ENCODE results near the gene TARS3.

Gene TARS3

GRCh38 chr15:101697488-101697887 is 26.8 kb downstream of the TARS3 start:
- peaks cover 74% of the 10 kb centered on the region for H3K36me3 ChIP-seq (ENCODE audit: insufficient read depth, low read length)
- no peaks in the 10 kb centered on the region for H3K4me1 ChIP-seq (ENCODE audit: insufficient read depth, low read length)
- H3K4me3 ChIP-seq (ENCODE audit: low read depth in 1 of 2, low read length in 2 of 2): no peak overlapping the region
- H3K27ac ChIP-seq (ENCODE audit: low read depth, low read length): no peak overlapping the region
- no peak overlapping the region for H3K9ac ChIP-seq (ENCODE audit: low read length)
- H3K9me3 ChIP-seq (ENCODE audit: low read length): no peaks in the 10 kb centered on the region
- H3K27me3 ChIP-seq (ENCODE audit: control insufficient read depth in 1 of 2, insufficient read depth in 2 of 2, low read length in 2 of 2): no peaks in the 10 kb centered on the region

GRCh38 chr15:101696829-101697228 is 27.4 kb downstream of the TARS3 start:
- H3K27me3 ChIP-seq (ENCODE audit: control insufficient read depth in 1 of 2, insufficient read depth in 2 of 2, low read length in 2 of 2): no peaks in the 10 kb centered on the region
- no peak overlapping the region for H3K4me3 ChIP-seq (ENCODE audit: low read depth in 1 of 2, low read length in 2 of 2)
- H3K4me1 ChIP-seq (ENCODE audit: insufficient read depth, low read length): no peaks in the 10 kb centered on the region
- no peaks in the 10 kb centered on the region for H3K9me3 ChIP-seq (ENCODE audit: low read length)
- H3K36me3 ChIP-seq (ENCODE audit: insufficient read depth, low read length): peaks cover 70% of the 10 kb centered on the region
- no peak overlapping the region for H3K27ac ChIP-seq (ENCODE audit: low read depth, low read length)
- no peak overlapping the region for H3K9ac ChIP-seq (ENCODE audit: low read length)

GRCh38 chr15:101694261-101694660 is 30.0 kb downstream of the TARS3 start:
- Histone ChIP-seq H3K27ac (ENCODE audit: low read depth, low read length) (no peak overlapping the region), H3K4me1 (ENCODE audit: insufficient read depth, low read length) (no peaks in the 10 kb centered on the region), H3K4me3 (ENCODE audit: low read depth in 1 of 2, low read length in 2 of 2) (no peak overlapping the region), H3K9ac (ENCODE audit: low read length) (no peak overlapping the region), H3K36me3 (ENCODE audit: insufficient read depth, low read length) (peaks cover 60% of the 10 kb centered on the region), H3K27me3 (ENCODE audit: control insufficient read depth in 1 of 2, insufficient read depth in 2 of 2, low read length in 2 of 2) (no peaks in the 10 kb centered on the region), H3K9me3 (ENCODE audit: low read length) (no peaks in the 10 kb centered on the region)

- no peaks in the 10 kb centered on the region for H3K4me1 ChIP-seq (ENCODE audit: insufficient read depth, low read length)
- H3K27me3 ChIP-seq (ENCODE audit: control insufficient read depth in 1 of 2, insufficient read depth in 2 of 2, low read length in 2 of 2): no peaks in the 10 kb centered on the region
- H3K36me3 ChIP-seq (ENCODE audit: insufficient read depth, low read length): peaks cover 53% of the 10 kb centered on the region
- H3K4me3 ChIP-seq (ENCODE audit: low read depth in 1 of 2, low read length in 2 of 2): no peak overlapping the region
- no peaks in the 10 kb centered on the region for H3K9me3 ChIP-seq (ENCODE audit: low read length)
- no peak overlapping the region for H3K9ac ChIP-seq (ENCODE audit: low read length)
- no peak overlapping the region for H3K27ac ChIP-seq (ENCODE audit: low read depth, low read length)
Measured at GRCh38 chr15:101692801-101693598, 31.3 kb downstream of the TARS3 start.

- Histone ChIP-seq H3K27me3 (ENCODE audit: control insufficient read depth in 1 of 2, insufficient read depth in 2 of 2, low read length in 2 of 2) (no peaks in the 10 kb centered on the region), H3K4me3 (ENCODE audit: low read depth in 1 of 2, low read length in 2 of 2) (no peak overlapping the region), H3K36me3 (ENCODE audit: insufficient read depth, low read length) (peaks cover 29% of the 10 kb centered on the region), H3K9me3 (ENCODE audit: low read length) (no peaks in the 10 kb centered on the region), H3K4me1 (ENCODE audit: insufficient read depth, low read length) (peaks cover 8% of the 10 kb centered on the region), H3K27ac (ENCODE audit: low read depth, low read length) (no peak overlapping the region), H3K9ac (ENCODE audit: low read length) (no peak overlapping the region)
Measured at GRCh38 chr15:101689901-101690300, 34.4 kb downstream of the TARS3 start.

GRCh38 chr15:101686718-101687117 is 37.6 kb downstream of the TARS3 start:
- peaks cover 8% of the 10 kb centered on the region for H3K4me1 ChIP-seq (ENCODE audit: insufficient read depth, low read length)
- peaks cover 20% of the 10 kb centered on the region for H3K36me3 ChIP-seq (ENCODE audit: insufficient read depth, low read length)
- H3K9me3 ChIP-seq (ENCODE audit: low read length): no peaks in the 10 kb centered on the region
- no peak overlapping the region for H3K27ac ChIP-seq (ENCODE audit: low read depth, low read length)
- no peaks in the 10 kb centered on the region for H3K27me3 ChIP-seq (ENCODE audit: control insufficient read depth in 1 of 2, insufficient read depth in 2 of 2, low read length in 2 of 2)
- H3K4me3 ChIP-seq (ENCODE audit: low read depth in 1 of 2, low read length in 2 of 2): no peak overlapping the region
- no peak overlapping the region for H3K9ac ChIP-seq (ENCODE audit: low read length)

GRCh38 chr15:101684877-101685276 is 39.4 kb downstream of the TARS3 start:
- Histone ChIP-seq H3K9me3 (ENCODE audit: low read length) (no peaks in the 10 kb centered on the region), H3K4me1 (ENCODE audit: insufficient read depth, low read length) (peaks cover 8% of the 10 kb centered on the region), H3K27me3 (ENCODE audit: control insufficient read depth in 1 of 2, insufficient read depth in 2 of 2, low read length in 2 of 2) (no peaks in the 10 kb centered on the region), H3K4me3 (ENCODE audit: low read depth in 1 of 2, low read length in 2 of 2) (no peak overlapping the region), H3K27ac (ENCODE audit: low read depth, low read length) (no peak overlapping the region), H3K9ac (ENCODE audit: low read length) (no peak overlapping the region), H3K36me3 (ENCODE audit: insufficient read depth, low read length) (peaks cover 17% of the 10 kb centered on the region)

- H3K27me3 ChIP-seq (ENCODE audit: control insufficient read depth in 1 of 2, insufficient read depth in 2 of 2, low read length in 2 of 2): no peaks in the 10 kb centered on the region
- H3K27ac ChIP-seq (ENCODE audit: low read depth, low read length): no peak overlapping the region
- H3K4me1 ChIP-seq (ENCODE audit: insufficient read depth, low read length): peaks cover 8% of the 10 kb centered on the region
- no peak overlapping the region for H3K4me3 ChIP-seq (ENCODE audit: low read depth in 1 of 2, low read length in 2 of 2)
- H3K9me3 ChIP-seq (ENCODE audit: low read length): no peaks in the 10 kb centered on the region
- H3K36me3 ChIP-seq (ENCODE audit: insufficient read depth, low read length): peaks cover 12% of the 10 kb centered on the region
- no peak overlapping the region for H3K9ac ChIP-seq (ENCODE audit: low read length)
Measured at GRCh38 chr15:101684384-101684783, 39.9 kb downstream of the TARS3 start.

- H3K27me3 ChIP-seq (ENCODE audit: control insufficient read depth in 1 of 2, insufficient read depth in 2 of 2, low read length in 2 of 2): no peaks in the 10 kb centered on the region
- no peaks in the 10 kb centered on the region for H3K4me1 ChIP-seq (ENCODE audit: insufficient read depth, low read length)
- no peak overlapping the region for H3K4me3 ChIP-seq (ENCODE audit: low read depth in 1 of 2, low read length in 2 of 2)
- no peak overlapping the region for H3K9ac ChIP-seq (ENCODE audit: low read length)
- no peak overlapping the region for H3K27ac ChIP-seq (ENCODE audit: low read depth, low read length)
- no peaks in the 10 kb centered on the region for H3K9me3 ChIP-seq (ENCODE audit: low read length)
- H3K36me3 ChIP-seq (ENCODE audit: insufficient read depth, low read length): peaks cover 14% of the 10 kb centered on the region
Measured at GRCh38 chr15:101679806-101680205, 44.5 kb downstream of the TARS3 start.

- H3K27me3 ChIP-seq (ENCODE audit: control insufficient read depth in 1 of 2, insufficient read depth in 2 of 2, low read length in 2 of 2): no peaks in the 10 kb centered on the region
- no peaks in the 10 kb centered on the region for H3K9me3 ChIP-seq (ENCODE audit: low read length)
- no peak overlapping the region for H3K4me3 ChIP-seq (ENCODE audit: low read depth in 1 of 2, low read length in 2 of 2)
- H3K9ac ChIP-seq (ENCODE audit: low read length): no peak overlapping the region
- peaks cover 18% of the 10 kb centered on the region for H3K36me3 ChIP-seq (ENCODE audit: insufficient read depth, low read length)
- H3K27ac ChIP-seq (ENCODE audit: low read depth, low read length): no peak overlapping the region
- no peaks in the 10 kb centered on the region for H3K4me1 ChIP-seq (ENCODE audit: insufficient read depth, low read length)
Measured at GRCh38 chr15:101676921-101677329, 47.3 kb downstream of the TARS3 start.

GRCh38 chr15:101675796-101676582 is 48.3 kb downstream of the TARS3 start:
- H3K9ac ChIP-seq (ENCODE audit: low read length): no peak overlapping the region
- H3K9me3 ChIP-seq (ENCODE audit: low read length): no peaks in the 10 kb centered on the region
- H3K4me3 ChIP-seq (ENCODE audit: low read depth in 1 of 2, low read length in 2 of 2): no peak overlapping the region
- peaks cover 26% of the 10 kb centered on the region for H3K36me3 ChIP-seq (ENCODE audit: insufficient read depth, low read length)
- H3K4me1 ChIP-seq (ENCODE audit: insufficient read depth, low read length): no peaks in the 10 kb centered on the region
- H3K27me3 ChIP-seq (ENCODE audit: control insufficient read depth in 1 of 2, insufficient read depth in 2 of 2, low read length in 2 of 2): no peaks in the 10 kb centered on the region
- no peak overlapping the region for H3K27ac ChIP-seq (ENCODE audit: low read depth, low read length)

All from muscle layer of colon (tissue), 2 donors.